ENCODE results near the gene GOLPH3L. TPM values are rescaled to one million over a fixed set of nuclear protein-coding genes. Genes with fewer than 3 reads are reported as not detected.

Gene GOLPH3L
- total RNA-seq, 1 experiment from 2014 or later: 19.6 TPM

GRCh38 chr1:150619576-150620509, 77.1 kb downstream of the GOLPH3L start:
- Histone ChIP-seq H3K36me3 (ENCODE audit: control insufficient read depth, insufficient read depth, low read length) (peaks cover 19% of the 10 kb centered on the region), H3K27ac (ENCODE audit: low read length) (no peak overlapping the region), H3K27me3 (ENCODE audit: control insufficient read depth, insufficient read depth, low read length) (no peaks in the 10 kb centered on the region), H3K4me3 (ENCODE audit: low read depth in 2 of 2, low read length in 2 of 2) (no peak overlapping the region), H3K4me1 (ENCODE audit: control insufficient read depth, insufficient read depth, low read length) (peaks cover 2% of the 10 kb centered on the region; the same call in 1 of the 2 replicates), H3K9me3 (ENCODE audit: control insufficient read depth, insufficient read depth, low read depth, low read length) (no peaks in the 10 kb centered on the region)
- peak; percentile 75 for ATAC-seq
- in situ Hi-C loops (cut with HindIII; ENCODE audit: low pct_unique_long_range_greater_than_20kb, low sequenced_read_pairs): no loop called here
- no peak for DNase-seq (ENCODE audit: low read depth, low spot score)
- no peak for TF ChIP-seq CTCF (IDR thresholded peaks at IDR 0.05)
- TF ChIP-seq REST (IDR thresholded peaks at IDR 0.05; ENCODE audit: insufficient read depth in 1 of 2, low read depth in 2 of 2, low read length in 1 of 2): no peak
- no peak for TF ChIP-seq POLR2AphosphoS5 (IDR thresholded peaks at IDR 0.05; ENCODE audit: low read depth, low read length)
- TF ChIP-seq TCF7L2 (IDR thresholded peaks at IDR 0.05; ENCODE audit: low read depth, low read length): no peak
- TF ChIP-seq SIN3A (IDR thresholded peaks at IDR 0.05; ENCODE audit: borderline replicate concordance, insufficient read depth, low read depth, low read length): no peak
- ChIA-PET POLR2A (interaction anchor here (0.6 kb wide), 1 partner anchor 15 kb away, joined by 4 read pairs; no protein-coding TSS in a partner anchor), CTCF (interaction anchor here (0.5 kb wide), 1 partner anchor 41 kb away, joined by 4 read pairs; no protein-coding TSS in a partner anchor)
- intact Hi-C loops (cut with micrococcal nuclease; ENCODE audit: unreplicated experiment): loop anchor here (5.0 kb wide), 1 partner anchor 58 kb away; no protein-coding TSS in a partner anchor
- BruUV-seq (replicated peaks): no TSS peak

- Histone ChIP-seq H3K4me3 (ENCODE audit: low read depth in 2 of 2, low read length in 2 of 2) (no peak overlapping the region), H3K27me3 (ENCODE audit: control insufficient read depth, insufficient read depth, low read length) (no peaks in the 10 kb centered on the region), H3K36me3 (ENCODE audit: control insufficient read depth, insufficient read depth, low read length) (peaks cover 6% of the 10 kb centered on the region; the same call in 1 of the 2 replicates), H3K9me3 (ENCODE audit: control insufficient read depth, insufficient read depth, low read depth, low read length) (no peaks in the 10 kb centered on the region), H3K4me1 (ENCODE audit: control insufficient read depth, insufficient read depth, low read length) (peaks cover 20% of the 10 kb centered on the region), H3K27ac (ENCODE audit: low read length) (peak overlapping the region; percentile 40)
- TSS peak; percentile 23 for BruUV-seq (replicated peaks)
- DNase-seq (ENCODE audit: low read depth, low spot score) (no peak), ATAC-seq (no peak)
- intact Hi-C loops (cut with micrococcal nuclease; ENCODE audit: unreplicated experiment) (no loop called here), in situ Hi-C loops (cut with HindIII; ENCODE audit: low pct_unique_long_range_greater_than_20kb, low sequenced_read_pairs) (no loop called here)
- ChIA-PET POLR2A (interaction anchor here (0.6 kb wide), 2 partner anchors 15 to 27 kb away, joined by 3 to 11 read pairs; no protein-coding TSS in a partner anchor), CTCF (no interaction called here)
- TF ChIP-seq REST (IDR thresholded peaks at IDR 0.05; ENCODE audit: insufficient read depth in 1 of 2, low read depth in 2 of 2, low read length in 1 of 2): no peak
Observed at GRCh38 chr1:150615346-150616201, 81.4 kb downstream of the GOLPH3L start.

Data from Panc1 (cell line).